ENCODE results near the gene ZNF865. TPM values are rescaled to one million over a fixed set of nuclear protein-coding genes. Genes with fewer than 3 reads are reported as not detected.
"Not testable (repeated sequence)": the region's sequence is repeated elsewhere in the genome, so short reads cannot be mapped to it uniquely, and the experiment has no call there.

Gene ZNF865
- total RNA-seq, 2 experiments from 2014 or later, result 3.0 to 11.3 TPM

GRCh38 chr19:55563261-55563690 is 42.2 kb upstream of the ZNF865 start:
- no peak for TF ChIP-seq EZH2phosphoT487 (IDR thresholded peaks at IDR 0.05; ENCODE audit: borderline replicate concordance, low read depth, low read length)
- no peak for TF ChIP-seq CTCF (conservative IDR thresholded peaks at IDR 0.05; ENCODE audit: low read length)
- no peak overlapping the region for H3K27ac ChIP-seq (ENCODE audit: low read depth, low read length, poor library complexity, severe bottlenecking)
- no peaks in the 10 kb centered on the region for H3K36me3 ChIP-seq (ENCODE audit: insufficient read depth, low read length)
- DNase-seq (ENCODE audit: low spot score), result no peak
- intact Hi-C loops (cut with micrococcal nuclease; ENCODE audit: unreplicated experiment), result no loop called here
- BruUV-seq (replicated peaks), result no TSS peak
- H2AFZ ChIP-seq (ENCODE audit: low read length), result no peak overlapping the region
- CTCF ChIA-PET (ENCODE audit: unreplicated experiment), result no interaction called here
- no peak overlapping the region for H3K4me2 ChIP-seq (ENCODE audit: low read length)
- POLR2A ChIA-PET, result no interaction called here
- H3K4me3 ChIP-seq (ENCODE audit: low read depth, low read length, poor library complexity, severe bottlenecking), result no peak overlapping the region
- no peaks in the 10 kb centered on the region for H3K9me2 ChIP-seq (ENCODE audit: insufficient read depth, low read length)
- H3K79me2 ChIP-seq (ENCODE audit: insufficient read depth, low read depth, low read length), result no peaks in the 10 kb centered on the region
- no peaks in the 10 kb centered on the region for H3K9me3 ChIP-seq (ENCODE audit: low read length)
- no peaks in the 10 kb centered on the region for H3K4me1 ChIP-seq (ENCODE audit: insufficient read depth, low read length, poor library complexity, severe bottlenecking)
- H4K20me1 ChIP-seq (ENCODE audit: insufficient read depth, low read length), result no peaks in the 10 kb centered on the region

- no peaks in the 10 kb centered on the region for H3K9me3 ChIP-seq (ENCODE audit: low read length)
- H3K4me3 ChIP-seq (ENCODE audit: low read depth, low read length, poor library complexity, severe bottlenecking), result no peak overlapping the region
- no peaks in the 10 kb centered on the region for H3K79me2 ChIP-seq (ENCODE audit: insufficient read depth, low read depth, low read length)
- intact Hi-C loops (cut with micrococcal nuclease; ENCODE audit: unreplicated experiment), result no loop called here
- DNase-seq (ENCODE audit: low spot score), result no peak
- H3K36me3 ChIP-seq (ENCODE audit: insufficient read depth, low read length), result no peaks in the 10 kb centered on the region
- TF ChIP-seq CTCF (conservative IDR thresholded peaks at IDR 0.05; ENCODE audit: low read length) (no peak), EZH2phosphoT487 (IDR thresholded peaks at IDR 0.05; ENCODE audit: borderline replicate concordance, low read depth, low read length) (no peak)
- no peak overlapping the region for H3K4me2 ChIP-seq (ENCODE audit: low read length)
- H2AFZ ChIP-seq (ENCODE audit: low read length), result no peak overlapping the region
- ChIA-PET POLR2A (no interaction called here), CTCF (ENCODE audit: unreplicated experiment) (no interaction called here)
- no TSS peak for BruUV-seq (replicated peaks)
- no peaks in the 10 kb centered on the region for H3K9me2 ChIP-seq (ENCODE audit: insufficient read depth, low read length)
- no peaks in the 10 kb centered on the region for H4K20me1 ChIP-seq (ENCODE audit: insufficient read depth, low read length)
- no peaks in the 10 kb centered on the region for H3K4me1 ChIP-seq (ENCODE audit: insufficient read depth, low read length, poor library complexity, severe bottlenecking)
- no peak overlapping the region for H3K27ac ChIP-seq (ENCODE audit: low read depth, low read length, poor library complexity, severe bottlenecking)
Observed at GRCh38 chr19:55566823-55567222, 38.6 kb upstream of the ZNF865 start.

GRCh38 chr19:55567708-55568328 is 37.6 kb upstream of the ZNF865 start:
- no TSS peak for BruUV-seq (replicated peaks)
- POLR2A ChIA-PET, result no interaction called here
- no peak overlapping the region for H3K4me2 ChIP-seq (ENCODE audit: low read length)
- DNase-seq (ENCODE audit: low spot score), result no peak
- CTCF ChIA-PET (ENCODE audit: unreplicated experiment), result no interaction called here
- no peaks in the 10 kb centered on the region for H3K36me3 ChIP-seq (ENCODE audit: insufficient read depth, low read length)
- H2AFZ ChIP-seq (ENCODE audit: low read length), result no peak overlapping the region
- H3K27ac ChIP-seq (ENCODE audit: low read depth, low read length, poor library complexity, severe bottlenecking), result no peak overlapping the region
- no peaks in the 10 kb centered on the region for H4K20me1 ChIP-seq (ENCODE audit: insufficient read depth, low read length)
- no peaks in the 10 kb centered on the region for H3K79me2 ChIP-seq (ENCODE audit: insufficient read depth, low read depth, low read length)
- intact Hi-C loops (cut with micrococcal nuclease; ENCODE audit: unreplicated experiment), result no loop called here
- no peaks in the 10 kb centered on the region for H3K9me2 ChIP-seq (ENCODE audit: insufficient read depth, low read length)
- no peaks in the 10 kb centered on the region for H3K9me3 ChIP-seq (ENCODE audit: low read length)
- no peaks in the 10 kb centered on the region for H3K4me1 ChIP-seq (ENCODE audit: insufficient read depth, low read length, poor library complexity, severe bottlenecking)
- TF ChIP-seq CTCF (conservative IDR thresholded peaks at IDR 0.05; ENCODE audit: low read length), result no peak
- no peak for TF ChIP-seq EZH2phosphoT487 (IDR thresholded peaks at IDR 0.05; ENCODE audit: borderline replicate concordance, low read depth, low read length)
- no peak overlapping the region for H3K4me3 ChIP-seq (ENCODE audit: low read depth, low read length, poor library complexity, severe bottlenecking)

- H4K20me1 ChIP-seq (ENCODE audit: insufficient read depth, low read length); H3K4me2 ChIP-seq (ENCODE audit: low read length); H3K4me3 ChIP-seq (ENCODE audit: low read depth, low read length, poor library complexity, severe bottlenecking); H3K4me1 ChIP-seq (ENCODE audit: insufficient read depth, low read length, poor library complexity, severe bottlenecking); intact Hi-C loops (cut with micrococcal nuclease; ENCODE audit: unreplicated experiment); H3K9me2 ChIP-seq (ENCODE audit: insufficient read depth, low read length); DNase-seq (ENCODE audit: low spot score); BruUV-seq (replicated peaks); H3K9me3 ChIP-seq (ENCODE audit: low read length); CTCF ChIA-PET (ENCODE audit: unreplicated experiment); H2AFZ ChIP-seq (ENCODE audit: low read length); POLR2A ChIA-PET; H3K36me3 ChIP-seq (ENCODE audit: insufficient read depth, low read length); H3K79me2 ChIP-seq (ENCODE audit: insufficient read depth, low read depth, low read length); H3K27ac ChIP-seq (ENCODE audit: low read depth, low read length, poor library complexity, severe bottlenecking): not testable (repeated sequence)
Observed at GRCh38 chr19:55569477-55569876, 36.0 kb upstream of the ZNF865 start.

Measured in OCI-LY7 (cell line).